ENCODE data around the gene CELF2.
"Not testable (repeated sequence)": the region's sequence is repeated elsewhere in the genome, so short reads cannot be mapped to it uniquely, and the experiment has no call there.

Gene CELF2

DNA sequence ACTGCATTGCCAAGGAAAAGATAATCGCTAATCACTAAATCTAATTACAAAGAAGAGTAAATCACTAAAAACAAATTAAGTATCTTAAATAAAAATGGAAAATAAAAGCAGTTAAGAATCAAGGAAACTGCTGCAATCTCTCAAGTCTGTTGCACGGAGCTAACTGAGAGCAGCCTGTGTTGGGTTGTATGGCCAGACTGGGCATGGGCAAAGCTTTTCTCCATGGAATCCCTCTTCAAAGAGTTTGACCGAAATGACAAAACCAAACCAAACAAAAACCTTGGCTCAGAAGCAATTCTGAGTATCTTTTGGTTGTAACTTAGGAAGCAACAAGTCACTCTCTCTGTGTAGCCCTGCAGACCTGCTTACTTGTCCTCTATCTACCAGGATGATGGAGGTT is 78.8 kb downstream of the CELF2 start:
- no peak for DNase-seq (ENCODE audit: low read depth in 3 of 3)

DNA sequence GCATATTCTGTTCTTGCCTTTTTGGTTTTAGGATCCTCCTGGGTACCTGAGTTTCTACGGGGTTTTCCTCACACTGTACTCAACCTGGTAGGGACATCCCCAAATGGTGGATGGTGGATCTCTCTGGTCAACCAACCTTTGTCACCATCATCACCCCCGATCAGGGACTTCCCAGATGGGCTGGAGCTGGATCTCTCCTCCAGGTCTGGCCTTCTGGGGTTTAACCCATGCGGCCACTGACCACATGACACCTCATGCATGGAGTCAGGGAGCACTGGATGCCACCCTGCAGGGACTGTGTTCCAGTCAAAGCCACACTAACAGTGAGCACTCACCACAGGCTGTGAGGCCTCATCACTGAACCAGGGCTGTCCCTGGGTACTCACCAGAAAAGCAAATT is 80.0 kb downstream of the CELF2 start:
- no peak for DNase-seq (ENCODE audit: low read depth in 3 of 3)

DNA sequence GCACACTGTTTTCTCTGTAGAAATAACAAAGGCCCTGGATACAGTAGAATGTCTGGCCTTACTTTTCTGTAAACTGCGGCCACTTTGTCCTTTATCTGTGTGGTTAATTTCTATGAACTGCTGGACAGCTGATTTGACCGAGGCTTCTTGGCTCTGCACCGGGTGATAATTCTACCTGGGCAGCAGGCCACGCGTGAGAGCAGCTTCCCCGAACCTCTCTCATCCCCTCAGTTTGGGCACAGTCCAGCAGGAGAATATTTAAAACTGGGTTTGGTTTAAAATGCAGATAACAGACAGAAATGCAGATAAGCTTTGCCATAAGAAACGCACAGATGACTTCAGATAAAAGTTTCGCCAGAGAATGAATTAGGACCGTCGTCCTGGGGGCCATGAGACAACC is 81.0 kb downstream of the CELF2 start:
- no peak for DNase-seq (ENCODE audit: low read depth in 3 of 3)

DNA sequence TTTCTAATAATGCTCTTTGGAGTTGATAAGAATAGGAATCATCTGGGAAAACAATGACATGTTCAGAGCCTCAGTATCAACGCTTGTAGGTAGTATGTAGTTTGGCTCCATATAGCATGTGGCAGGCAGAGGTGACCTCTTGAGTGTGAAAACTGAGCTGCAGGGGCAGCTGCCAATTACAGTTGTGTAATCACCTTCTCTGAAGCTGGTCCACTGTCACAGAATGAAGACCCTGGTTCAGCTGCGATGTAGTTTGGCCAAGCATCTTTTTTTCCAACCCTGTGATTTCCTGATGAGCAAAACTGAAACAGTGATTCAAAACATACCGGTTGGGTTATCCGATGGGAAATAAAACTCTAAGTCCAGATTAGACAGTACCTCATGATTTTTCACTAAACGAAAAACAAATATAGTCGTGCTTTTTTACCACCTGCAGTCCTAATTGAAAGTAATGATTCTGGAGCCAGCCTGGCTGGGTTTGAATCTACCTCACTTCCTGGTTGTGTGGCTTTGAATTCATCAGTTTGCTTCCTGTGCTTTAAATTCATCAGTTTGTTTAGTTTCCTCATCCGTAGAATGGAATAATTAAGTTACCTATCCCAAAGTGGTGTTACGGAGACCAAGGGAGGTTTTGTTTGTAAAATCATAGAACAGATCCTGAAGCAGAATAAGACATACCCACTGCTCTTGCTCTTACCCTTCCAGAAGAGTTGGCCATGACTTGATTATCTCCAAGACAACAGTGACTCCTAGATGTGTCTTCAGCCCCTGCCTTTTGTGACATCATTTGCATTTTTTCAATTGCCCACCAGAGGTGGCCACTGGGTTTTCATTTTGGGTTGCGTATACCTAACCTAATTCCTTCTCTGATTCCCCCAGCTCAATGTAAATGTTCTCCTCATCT is 87.4 kb downstream of the CELF2 start:
- DNase-seq (ENCODE audit: low read depth in 3 of 3) = no peak

DNA sequence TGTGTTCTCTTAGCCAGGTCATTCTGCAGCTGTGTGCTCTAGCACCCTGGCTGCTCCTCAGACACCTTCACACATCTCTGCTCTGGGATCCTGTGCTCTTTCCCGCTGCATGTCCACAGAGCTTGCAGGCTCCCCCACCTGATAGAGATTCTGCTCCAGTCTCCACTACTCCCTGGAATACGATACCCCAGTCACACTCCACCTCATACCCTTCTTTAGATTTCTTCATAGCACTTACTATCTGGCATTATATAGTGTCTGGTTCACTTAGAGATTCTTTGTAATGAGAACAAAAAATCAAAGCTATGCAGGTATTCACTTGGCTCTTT is 88.0 kb downstream of the CELF2 start:
- DNase-seq (ENCODE audit: low read depth in 3 of 3) = no peak

DNA sequence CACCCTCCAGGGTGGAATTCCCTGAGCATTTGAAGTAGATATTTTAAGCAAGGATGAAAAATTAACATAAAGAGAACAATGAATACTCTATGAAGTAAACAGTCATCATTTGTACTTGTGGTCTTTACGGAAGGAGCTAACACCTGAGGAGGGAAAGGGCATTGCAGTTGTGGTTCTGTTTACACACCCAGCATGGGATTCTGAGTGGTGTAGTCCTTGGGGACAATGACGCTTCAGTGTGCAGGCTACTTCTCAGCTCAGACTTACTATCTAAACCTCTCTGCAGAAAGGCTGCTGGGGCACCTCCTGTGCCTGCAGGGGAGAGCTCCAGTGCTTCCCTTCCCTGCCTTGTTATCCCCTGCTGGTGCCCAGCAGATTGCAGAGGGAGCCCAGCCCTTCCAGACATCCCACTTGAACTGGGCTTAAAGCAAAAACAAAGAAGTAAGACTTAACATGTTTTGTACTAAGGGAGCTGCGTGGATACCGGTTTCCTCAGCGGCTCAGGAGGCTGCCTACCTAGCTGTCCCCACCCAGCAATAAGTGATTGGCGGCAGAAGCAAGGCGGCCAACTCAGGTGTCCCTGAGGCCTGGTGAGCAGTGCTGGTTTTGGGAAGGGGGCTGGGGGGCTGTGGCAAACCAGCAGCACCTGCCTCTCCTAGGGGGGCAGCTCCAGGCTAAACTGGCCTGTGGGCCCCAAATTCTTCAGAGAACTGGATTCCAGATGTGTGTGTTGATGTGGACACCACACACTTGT is 89.1 kb downstream of the CELF2 start:
- DNase-seq (ENCODE audit: low read depth in 3 of 3) = no peak

DNA sequence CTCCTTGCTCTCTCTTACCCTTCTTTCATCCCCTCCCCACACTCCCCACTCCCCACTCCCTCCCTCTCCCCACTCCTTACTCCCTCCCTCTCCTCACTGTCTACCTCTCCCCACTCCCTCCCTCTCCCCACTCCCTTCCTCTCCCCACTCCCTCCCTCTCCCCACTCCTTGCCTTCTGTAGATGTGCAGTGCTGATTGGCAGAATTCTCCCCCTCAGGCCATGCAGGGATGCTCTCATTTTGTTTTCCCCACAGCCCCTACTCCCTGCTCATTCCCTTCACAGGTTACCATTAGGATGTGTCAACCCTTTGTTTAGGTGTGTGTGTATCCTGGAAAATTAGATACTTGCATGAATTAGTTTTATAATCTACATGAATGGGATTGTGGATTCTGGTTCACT is 90.3 kb downstream of the CELF2 start:
- DNase-seq (ENCODE audit: low read depth in 3 of 3) = no peak

DNA sequence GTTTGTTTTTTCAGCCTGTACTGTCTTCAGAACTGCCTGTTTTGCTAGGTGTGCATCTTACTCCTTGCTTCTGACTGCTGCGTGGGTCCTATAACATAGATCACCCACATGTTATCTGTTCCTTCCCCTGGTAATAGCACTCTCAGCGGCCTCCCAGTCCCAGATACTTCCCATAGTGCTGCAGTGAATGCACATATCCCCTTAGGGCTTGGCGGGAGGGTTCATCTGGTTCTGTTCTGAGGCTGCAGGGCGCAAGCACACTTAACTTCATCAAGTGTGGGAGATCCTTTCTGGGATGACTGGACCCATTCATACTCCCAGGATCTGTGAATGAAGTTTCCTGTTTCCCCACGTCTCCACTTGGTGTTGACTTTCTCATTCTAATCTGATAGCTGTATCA is 90.7 kb downstream of the CELF2 start:
- DNase-seq (ENCODE audit: low read depth in 3 of 3) = no peak

DNA sequence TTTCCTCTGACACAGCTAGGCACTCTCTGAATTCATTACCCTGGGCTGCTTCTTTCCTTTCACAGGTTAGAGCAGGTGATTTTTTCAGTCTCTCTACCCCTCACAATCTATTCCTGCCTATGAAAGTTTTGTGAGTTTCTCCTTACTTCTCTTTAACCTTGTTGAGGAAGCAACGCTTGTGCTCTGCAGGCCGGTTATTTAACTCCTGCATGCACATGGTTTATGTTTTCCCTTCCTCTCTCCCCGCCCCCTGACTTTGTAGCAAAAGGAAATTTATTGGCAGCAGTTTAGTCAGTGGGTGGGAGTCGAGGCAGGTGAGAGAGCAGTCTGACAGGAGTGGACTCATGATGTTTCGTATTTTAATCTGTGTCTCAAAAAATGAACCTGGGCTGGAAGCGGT is 91.9 kb downstream of the CELF2 start:
- no peak for DNase-seq (ENCODE audit: low read depth in 3 of 3)

DNA sequence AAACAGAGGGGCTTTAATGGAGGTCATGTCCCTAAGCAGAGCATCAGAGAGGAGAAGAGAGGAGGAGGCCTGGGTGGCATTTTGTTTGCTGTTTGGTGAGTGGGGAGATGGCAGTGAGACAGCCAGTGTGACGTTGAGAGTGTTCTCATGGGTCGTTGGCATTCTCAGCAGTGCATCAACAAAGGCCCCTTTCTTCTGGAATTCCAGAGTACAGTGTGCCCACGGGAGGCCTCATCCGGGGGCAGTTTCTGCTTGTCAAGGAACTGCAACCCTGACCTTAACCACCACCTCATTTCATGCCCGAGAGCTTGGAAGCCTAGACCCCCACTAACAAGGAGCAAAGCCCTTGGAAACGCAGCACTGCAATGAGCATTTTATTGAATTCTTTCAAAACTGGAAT is 92.9 kb downstream of the CELF2 start:
- DNase-seq (ENCODE audit: low read depth in 3 of 3) = no peak

DNA sequence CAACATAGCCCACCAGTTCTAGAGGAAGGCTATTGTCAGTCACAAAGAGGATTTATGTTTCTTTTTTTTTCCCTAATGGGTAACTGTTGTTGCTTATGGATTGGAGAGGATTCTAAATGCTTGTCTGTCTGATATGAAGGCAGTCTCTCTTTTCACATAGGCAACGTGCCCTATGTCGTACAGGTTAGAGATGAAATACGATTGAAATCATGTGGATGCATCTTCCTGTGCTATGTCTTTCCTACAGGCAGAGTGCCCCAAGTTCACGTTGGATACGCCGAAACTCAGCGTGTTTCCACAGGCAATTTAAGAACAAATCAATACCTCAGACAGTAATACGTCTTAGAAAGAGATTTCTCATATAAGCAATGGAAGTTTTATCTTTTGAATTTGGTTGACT is 93.8 kb downstream of the CELF2 start:
- DNase-seq (ENCODE audit: low read depth in 3 of 3) = no peak

DNA sequence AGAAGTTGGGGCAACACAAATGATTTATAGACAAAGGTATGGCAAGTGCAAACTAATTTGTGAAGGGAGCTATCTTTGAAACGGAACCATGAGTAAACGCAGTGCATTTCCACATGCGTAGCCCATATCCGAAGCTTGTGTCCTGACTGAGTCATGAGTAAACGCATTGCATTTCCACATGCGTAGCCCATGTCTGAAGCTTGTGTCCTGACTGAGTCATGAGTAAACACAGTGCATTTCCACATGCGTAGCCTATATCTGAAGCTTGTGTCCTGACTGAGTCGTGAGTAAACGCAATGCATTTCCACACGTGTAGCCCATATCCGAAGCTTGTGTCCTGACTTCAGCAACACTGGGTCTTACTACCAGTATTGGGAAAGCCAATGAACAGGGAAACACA is 95.0 kb downstream of the CELF2 start:
- no peak for DNase-seq (ENCODE audit: low read depth in 3 of 3)

DNA sequence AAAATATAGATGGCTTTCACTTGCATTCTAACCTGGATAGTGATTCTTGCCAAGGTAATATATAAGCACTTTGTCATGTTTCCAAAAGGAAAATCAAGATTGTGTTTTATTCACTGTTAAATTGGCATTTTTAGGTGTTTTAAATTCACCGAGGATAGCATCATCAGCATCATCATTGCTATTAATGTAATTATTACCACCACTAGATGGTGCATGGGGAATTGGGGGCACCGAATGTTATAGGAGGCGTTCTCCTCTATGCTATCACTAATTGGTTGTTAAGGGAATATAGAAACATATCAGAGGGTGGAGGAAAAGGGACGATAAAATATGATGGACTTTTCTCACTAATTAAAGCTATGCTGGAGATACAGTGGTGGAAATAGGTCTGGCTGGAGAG is 95.5 kb downstream of the CELF2 start:
- DNase-seq (ENCODE audit: low read depth in 3 of 3) = no peak

DNA sequence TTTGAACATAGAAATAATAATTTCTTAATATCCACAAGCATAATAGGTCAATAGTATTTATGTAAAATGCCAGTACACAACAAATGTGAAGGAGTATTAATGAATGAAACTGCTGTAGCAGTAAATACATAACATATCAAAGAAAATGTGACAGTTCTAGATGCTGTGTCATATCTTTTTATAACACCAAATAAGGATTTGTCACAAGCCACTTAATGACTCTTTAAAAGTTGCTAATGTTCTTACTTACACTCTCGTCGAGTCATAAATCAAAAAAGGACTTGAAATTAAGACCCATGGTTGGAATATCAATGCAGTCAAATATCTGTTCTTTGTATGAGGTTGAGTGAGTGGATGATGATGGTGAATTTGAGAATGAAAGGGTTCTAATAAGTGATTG is 96.6 kb downstream of the CELF2 start:
- no peak for DNase-seq (ENCODE audit: low read depth in 3 of 3)

DNA sequence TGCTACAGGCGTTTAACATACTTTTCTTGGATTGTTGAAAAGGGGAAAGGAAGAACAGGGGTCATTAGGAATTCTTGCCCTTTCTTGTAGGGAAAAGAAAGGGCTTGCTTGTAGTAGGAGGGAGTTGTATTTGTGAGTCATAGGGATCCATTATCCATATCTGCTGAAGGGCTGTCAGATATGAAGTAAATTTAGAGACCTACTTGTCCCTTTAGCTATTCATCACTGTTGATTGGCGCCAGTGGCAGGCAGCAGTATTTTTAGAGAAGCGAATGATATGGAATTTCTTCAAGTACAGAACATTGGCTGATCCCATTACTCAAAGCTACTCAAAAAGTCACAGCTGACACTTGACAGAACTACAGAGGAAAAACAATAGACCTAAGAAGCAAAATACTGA is 97.7 kb downstream of the CELF2 start:
- no peak for DNase-seq (ENCODE audit: low read depth in 3 of 3)

DNA sequence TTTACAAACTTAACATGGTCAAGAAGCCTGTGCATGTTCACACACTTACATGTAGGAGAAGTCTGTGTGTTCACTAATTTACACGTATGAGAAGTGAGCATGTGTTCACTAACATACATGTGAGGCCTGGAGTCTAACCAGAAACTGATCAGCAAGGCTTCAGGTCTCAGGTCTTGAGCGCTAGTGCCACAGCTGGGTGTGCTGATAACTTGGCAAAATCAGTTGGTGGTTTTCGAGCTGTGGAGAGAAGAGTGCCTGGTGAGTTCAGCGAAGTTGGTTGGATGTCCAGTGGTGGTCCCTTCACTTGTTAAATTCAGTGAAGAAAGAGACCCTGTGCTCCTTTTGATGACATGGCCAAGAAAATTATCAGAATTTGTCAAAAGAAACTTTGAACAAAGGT is 98.7 kb downstream of the CELF2 start:
- no peak for DNase-seq (ENCODE audit: low read depth in 3 of 3)

DNA sequence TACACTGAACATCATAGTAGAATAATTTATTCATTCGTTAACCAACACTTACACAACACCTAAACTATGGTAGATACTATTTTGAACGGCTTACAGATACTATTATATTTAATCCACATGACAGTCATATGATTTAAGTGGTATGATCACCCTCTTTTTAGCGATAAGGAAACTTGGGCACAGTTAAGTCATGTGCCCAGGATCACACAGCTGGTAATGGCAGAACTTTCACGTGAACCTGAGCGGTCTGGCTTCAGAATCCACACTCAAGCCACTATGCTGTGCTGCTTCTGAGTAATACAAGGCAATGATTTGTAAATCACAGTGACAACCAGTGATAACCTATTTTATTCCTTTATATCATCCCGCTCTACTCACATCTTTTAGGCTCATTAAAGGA is 99.1 kb downstream of the CELF2 start:
- no peak for DNase-seq (ENCODE audit: low read depth in 3 of 3)

DNA sequence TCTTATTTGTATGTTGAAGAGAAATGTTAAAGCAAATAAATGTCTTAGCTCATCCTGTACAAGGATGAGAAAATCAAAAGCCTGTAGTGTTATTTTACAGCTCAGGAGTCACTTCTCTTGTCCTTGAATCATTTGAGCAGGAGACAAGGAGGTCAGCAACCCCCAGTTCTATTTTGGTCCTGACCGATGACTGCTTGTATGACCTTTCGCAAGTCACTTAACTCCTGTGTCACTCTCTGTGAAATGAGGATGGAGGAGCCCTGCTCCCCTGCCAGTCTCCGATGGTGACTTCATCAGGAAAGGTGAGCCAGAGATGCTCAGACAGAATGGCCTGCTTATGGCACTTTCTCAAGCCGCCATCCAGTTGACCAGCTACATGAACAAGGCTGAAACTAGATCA is 101.0 kb downstream of the CELF2 start:
- no peak for DNase-seq (ENCODE audit: low read depth in 3 of 3)

DNA sequence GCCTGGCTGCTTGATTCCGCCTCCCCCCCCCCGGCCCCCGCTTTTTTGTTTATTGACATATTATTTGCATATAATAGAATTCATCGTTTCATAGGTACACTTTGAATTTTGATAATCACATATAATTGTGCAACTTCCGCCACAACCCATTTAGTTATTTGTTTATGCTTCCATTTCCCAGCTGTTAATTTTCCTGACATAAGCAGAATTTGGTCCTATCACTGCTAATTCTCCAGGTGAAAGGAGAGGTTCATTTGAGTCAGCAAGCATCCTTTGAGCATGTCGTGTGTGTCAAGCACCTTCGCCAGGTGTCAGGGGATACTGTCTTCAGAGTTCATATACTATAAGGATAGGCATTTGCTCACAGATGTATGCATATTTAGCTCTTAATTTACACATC is 102.2 kb downstream of the CELF2 start:
- no peak for DNase-seq (ENCODE audit: low read depth in 3 of 3)

DNA sequence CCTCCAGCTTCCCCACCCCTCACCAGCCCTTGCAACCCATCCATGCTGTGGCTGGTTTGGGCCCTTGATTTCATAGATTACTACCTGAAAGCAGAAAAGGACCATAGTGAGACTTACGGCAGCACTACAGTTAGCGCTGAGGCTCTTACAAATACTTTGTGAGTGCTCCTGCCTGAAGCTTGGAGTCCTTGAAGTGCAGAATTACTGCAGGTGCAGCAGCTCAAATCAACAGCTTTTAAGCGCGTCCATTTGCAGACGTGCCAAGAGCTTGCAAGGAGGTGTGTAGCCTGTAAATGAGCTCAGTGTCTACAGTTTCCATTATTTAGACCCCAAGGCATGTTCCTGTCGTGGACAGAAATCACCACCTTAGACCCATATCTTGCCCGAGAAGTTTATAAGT is 103.0 kb downstream of the CELF2 start:
- DNase-seq (ENCODE audit: low read depth in 3 of 3) = no peak

DNA sequence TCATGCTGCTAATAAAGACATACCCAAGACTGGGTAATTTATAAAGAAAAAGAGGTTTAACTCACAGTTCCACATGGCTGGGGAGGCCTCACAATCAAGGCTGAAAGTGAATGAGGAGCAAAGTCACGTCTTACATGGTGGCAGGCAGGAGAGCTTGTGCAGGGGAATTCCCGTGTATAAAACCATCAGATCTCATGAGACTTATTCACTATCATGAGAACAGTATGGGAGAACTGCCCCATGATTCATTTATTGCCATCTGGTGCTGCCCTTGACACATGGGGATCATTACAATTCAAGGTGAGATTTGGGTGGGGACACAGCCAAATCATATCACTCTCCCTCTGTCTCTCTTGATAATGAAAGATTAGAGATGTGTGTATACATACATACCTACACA is 106.2 kb downstream of the CELF2 start:
- DNase-seq (ENCODE audit: low read depth in 3 of 3) = not testable (repeated sequence)

DNA sequence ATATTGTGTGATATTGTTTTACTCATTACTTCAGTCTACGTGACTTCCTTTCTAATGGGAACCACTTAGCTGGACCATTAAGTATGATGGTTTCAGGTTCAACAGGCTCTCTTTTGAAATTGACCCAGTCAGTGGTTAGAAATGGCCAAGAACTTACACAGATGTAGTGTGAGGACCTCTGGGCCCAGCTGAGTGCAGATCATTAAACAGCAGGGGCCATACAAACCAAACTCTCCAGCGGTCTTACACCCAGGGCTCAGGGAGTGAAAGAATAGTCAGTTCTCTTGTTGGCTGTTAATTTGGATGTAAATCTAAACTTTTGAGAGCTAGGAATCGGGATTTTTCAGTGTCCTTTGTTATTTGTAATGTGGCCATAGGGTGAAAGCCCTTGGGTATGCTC is 107.3 kb downstream of the CELF2 start:
- no peak for DNase-seq (ENCODE audit: low read depth in 3 of 3)

DNA sequence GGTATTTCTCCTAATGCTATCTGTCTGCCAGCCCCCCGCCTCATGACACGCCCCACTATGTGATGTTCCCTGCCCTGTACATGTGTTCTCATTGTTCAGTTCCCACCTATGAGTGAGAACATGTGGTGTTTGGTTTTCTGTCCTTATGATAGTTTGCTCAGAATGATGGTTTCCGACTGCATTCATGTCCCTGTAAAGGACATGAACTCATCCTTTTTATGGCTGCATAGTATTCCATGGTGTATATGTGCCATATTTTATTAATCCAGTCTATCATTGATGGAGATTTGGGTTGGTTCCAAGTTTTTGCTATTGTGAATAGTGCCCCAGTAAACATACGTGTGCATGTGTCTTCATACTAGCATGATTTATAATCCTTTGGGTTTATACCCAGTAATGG is 109.3 kb downstream of the CELF2 start:
- not testable (repeated sequence) for DNase-seq (ENCODE audit: low read depth in 3 of 3)
